Right cardiac atrium (tissue), 5 donors: ENCODE data around the gene KRTAP10-4. TPM values are rescaled to one million over a fixed set of nuclear protein-coding genes. Genes with fewer than 3 reads are reported as not detected.
A peak's percentile ranks its signal among the peaks of the same experiment; 100 is the strongest.

Experiments
- ATAC-seq, 2 donors: fragments of 200-7000 bp; cut with Tn5 transposase; one replicate each; pipeline versions ENCODE4 v1.8.0 to v1.9.1; 2020; ENCODE audit warnings: moderate library complexity in 2 of 2, mild to moderate bottlenecking in 1 of 2
- DNase-seq, 3 donors: peaks; one replicate each; pipeline ENCODE4 v3.0.0-alpha.2; 2020
- H3K27ac ChIP-seq: one replicate; pipeline ENCODE4 v1.5.1; 2013; ENCODE audit warnings: mild to moderate bottlenecking, low read length, control low read depth, moderate library complexity
- H3K27me3 ChIP-seq: one replicate; pipeline ENCODE4 v1.6.1; 2013; ENCODE audit not compliant: control insufficient read depth, insufficient read depth
- H3K4me1 ChIP-seq: one replicate; pipeline ENCODE4 v1.6.1; 2013; ENCODE audit warnings: low read length; ENCODE audit not compliant: control insufficient read depth, insufficient read depth
- H3K4me3 ChIP-seq: one replicate; pipeline ENCODE4 v1.5.1; 2013; ENCODE audit warnings: low read length, control low read depth
- H3K9me3 ChIP-seq: one replicate; pipeline ENCODE4 v1.6.1; 2013; ENCODE audit warnings: low read length; ENCODE audit not compliant: control insufficient read depth
- WGBS: extraction: QIAGEN DNeasy Blood & Tissue Kit; methylation state at CpG from one replicate; pipeline ENCODE4 v1.1.7; 2013; 5-methylcytosine and 5-hydroxymethylcytosine counted together
- intact Hi-C, 4 donors: fragments of 100-400 bp; cut with DNase I; formaldehyde crosslinking; loops; one replicate each; pipeline versions ENCODE4 v1.11.0 to v1.14.0; 2022 to 2023
- polyA plus RNA-seq: library from polyadenylated mRNA; stranded (reverse); fragments of 200-250 nt; gene quantifications from one replicate; pipeline ENCODE4 v1.2.3, GENCODE V29; 2013
- total RNA-seq, 4 donors: library from RNA; stranded (reverse); fragmentation: NEBNext Ultra II Directional; extraction: Animal tissue kit (Norgen Biotek cat#: 25700); gene quantifications; one replicate each; pipeline ENCODE4 v1.2.1, GENCODE V29; 2021
- donor health status: healthy with polysubstance abuse.
- donor health status: DM: no; HTN: yes; CAD: no.
- donor health status: DM: no; HTN: no; CAD: no.
- donor health status: DM: no; HTN: yes; CAD: no; lungs with severe emphysema.
- donor health status: DM: yes; HTN: yes; CAD: no.

KRTAP10-4 gene
- total and polyA plus RNA-seq, 5 donors: not detected

GRCh38 chr21:44537930-44538911 is 35.3 kb upstream of the KRTAP10-4 start:
- no peaks in the 10 kb centered on the region for H3K27me3 ChIP-seq
- DNase-seq (peak in 1 of 3 donors; percentile 42), ATAC-seq (no peak)
- intact Hi-C loops: no loop called here
- 93% methylated on average over 33 of the region's 33 CpGs for WGBS
- no peaks in the 10 kb centered on the region for H3K4me1 ChIP-seq
- no peak overlapping the region for H3K4me3 ChIP-seq
- H3K9me3 ChIP-seq: no peaks in the 10 kb centered on the region
- H3K27ac ChIP-seq: no peak overlapping the region

- Histone ChIP-seq H3K27ac (no peak overlapping the region), H3K4me1 (no peaks in the 10 kb centered on the region), H3K9me3 (no peaks in the 10 kb centered on the region), H3K4me3 (no peak overlapping the region), H3K27me3 (no peaks in the 10 kb centered on the region)
- intact Hi-C loops: no loop called here
- ATAC-seq (no peak), DNase-seq (peak in 1 of 3 donors; percentile 33)
- WGBS: 75% methylated on average over 14 of the region's 14 CpGs
Observed at GRCh38 chr21:44539046-44539445, 34.5 kb upstream of the KRTAP10-4 start.

GRCh38 chr21:44539991-44540666 is 33.4 kb upstream of the KRTAP10-4 start, which contains the start of gene KRTAP10-1:
Gene KRTAP10-1, minus strand, starts transcription at chr21:44540195. Its CDS starts 45 bp downstream, at chr21:44540150.
- Histone ChIP-seq H3K27ac (no peak within 1 kb of the TSS), H3K4me1 (no peaks in the 10 kb centered on the region), H3K27me3 (no peaks in the 10 kb centered on the region), H3K4me3 (no peak within 1 kb of the TSS), H3K9me3 (no peaks in the 10 kb centered on the region)
- ATAC-seq: peak in 1 of 2 donors; percentile 29
- WGBS: 80% methylated on average over 21 of the region's 21 CpGs
- intact Hi-C loops: no loop called here
- peak in 1 of 3 donors; percentile 37 for DNase-seq

GRCh38 chr21:44540741-44541288 is 32.7 kb upstream of the KRTAP10-4 start:
- no peaks in the 10 kb centered on the region for H3K4me1 ChIP-seq
- no peak overlapping the region for H3K27ac ChIP-seq
- no peak for ATAC-seq
- no peaks in the 10 kb centered on the region for H3K27me3 ChIP-seq
- no peak for DNase-seq
- WGBS: 77% methylated on average over 11 of the region's 11 CpGs
- H3K4me3 ChIP-seq: no peak overlapping the region
- no peaks in the 10 kb centered on the region for H3K9me3 ChIP-seq
- intact Hi-C loops: no loop called here

GRCh38 chr21:44542716-44543115 is 30.8 kb upstream of the KRTAP10-4 start:
- ATAC-seq (no peak), DNase-seq (no peak)
- Histone ChIP-seq H3K27ac (no peak overlapping the region), H3K4me1 (no peaks in the 10 kb centered on the region), H3K27me3 (no peaks in the 10 kb centered on the region), H3K9me3 (no peaks in the 10 kb centered on the region), H3K4me3 (no peak overlapping the region)
- intact Hi-C loops: no loop called here
- WGBS: 82% methylated on average over 1 of the region's 1 CpG

- peak in 1 of 3 donors; percentile 18 for DNase-seq
- no peaks in the 10 kb centered on the region for H3K27me3 ChIP-seq
- no peaks in the 10 kb centered on the region for H3K4me1 ChIP-seq
- intact Hi-C loops: no loop called here
- no peaks in the 10 kb centered on the region for H3K9me3 ChIP-seq
- H3K4me3 ChIP-seq: no peak overlapping the region
- no peak for ATAC-seq
- H3K27ac ChIP-seq: no peak overlapping the region
- 72% methylated on average over 3 of the region's 3 CpGs for WGBS
Observed at GRCh38 chr21:44544566-44544965, 29.0 kb upstream of the KRTAP10-4 start.

- H3K27me3 ChIP-seq: no peaks in the 10 kb centered on the region
- intact Hi-C loops: no loop called here
Observed at GRCh38 chr21:44547656-44548331, 25.7 kb upstream of the KRTAP10-4 start.

GRCh38 chr21:44548381-44548780 is 25.1 kb upstream of the KRTAP10-4 start:
- ATAC-seq: no peak
- Histone ChIP-seq H3K4me3 (no peak overlapping the region), H3K27me3 (no peaks in the 10 kb centered on the region), H3K27ac (no peak overlapping the region), H3K9me3 (no peaks in the 10 kb centered on the region), H3K4me1 (no peaks in the 10 kb centered on the region)
- WGBS: 56% methylated on average over 13 of the region's 13 CpGs
- intact Hi-C loops: no loop called here
- DNase-seq: no peak

More at GRCh38 chr21:44547656-44548331, 25.7 kb upstream of the KRTAP10-4 start:
- no peak for DNase-seq
- Histone ChIP-seq H3K4me1 (no peaks in the 10 kb centered on the region), H3K4me3 (no peak overlapping the region), H3K9me3 (no peaks in the 10 kb centered on the region), H3K27ac (no peak overlapping the region)
- ATAC-seq: no peak
- WGBS: 51% methylated on average over 5 of the region's 5 CpGs

GRCh38 chr21:44548922-44549321 is 24.6 kb upstream of the KRTAP10-4 start:
- Histone ChIP-seq H3K4me1 (no peaks in the 10 kb centered on the region), H3K9me3 (no peaks in the 10 kb centered on the region), H3K4me3 (no peak overlapping the region), H3K27ac (no peak overlapping the region), H3K27me3 (no peaks in the 10 kb centered on the region)
- WGBS: 33% methylated on average over 14 of the region's 14 CpGs
- intact Hi-C loops: no loop called here
- ATAC-seq (no peak), DNase-seq (no peak)

GRCh38 chr21:44549525-44550211 is 23.9 kb upstream of the KRTAP10-4 start:
- Histone ChIP-seq H3K9me3 (no peaks in the 10 kb centered on the region), H3K4me1 (no peaks in the 10 kb centered on the region), H3K27ac (no peak overlapping the region), H3K4me3 (no peak overlapping the region), H3K27me3 (no peaks in the 10 kb centered on the region)
- ATAC-seq: peak; percentile 17 to 23
- intact Hi-C loops: no loop called here
- WGBS: 77% methylated on average over 25 of the region's 25 CpGs
- DNase-seq: peak in 1 of 3 donors; percentile 25
